Loucy (cell line): ENCODE results near the gene TAS1R3.

Experiments used
- CTCF ChIP-seq: fragments of 200-600 bp; sonication (generic); conservative IDR thresholded peaks from 2 replicates; pipeline ENCODE4 v1.5.1; 2014; ENCODE audit warnings: mild to moderate bottlenecking, antibody characterized with exemption, low read length
- EZH2phosphoT487 ChIP-seq: fragments of 200-600 bp; IDR thresholded peaks from 2 replicates; pipeline ENCODE4 v1.6.1; 2018; ENCODE audit warnings: antibody characterized with exemption, mild to moderate bottlenecking, moderate library complexity, borderline replicate concordance

- TF ChIP-seq CTCF, result no peak
- TF ChIP-seq EZH2phosphoT487, result no peak
Measured at GRCh38 chr1:1291023-1291528, 40.0 kb upstream of the TAS1R3 start.
